Suprapubic skin (tissue), 4 donors: ENCODE data around the gene EXOC1.

Source experiments
- CTCF ChIP-seq, 2 donors: fragments of 200-600 bp in 1 of 2; fragments of 450-650 bp in 1 of 2; sonication (generic) in 1 of 2; IDR thresholded peaks; one replicate each; pipeline ENCODE4 v1.5.1; 2016 to 2019; ENCODE audit warnings: antibody characterized with exemption in 2 of 2, mild to moderate bottlenecking in 1 of 2, moderate library complexity in 1 of 2
- EP300 ChIP-seq: sonication (generic); formaldehyde crosslinking; IDR thresholded peaks from one replicate; pipeline ENCODE4 v1.6.1; 2017; ENCODE audit warnings: antibody characterized with exemption
- POLR2AphosphoS5 ChIP-seq, 3 donors: sonication (generic); formaldehyde crosslinking; IDR thresholded peaks; one replicate each; pipeline ENCODE4 v1.6.1; 2017; ENCODE audit warnings: antibody characterized with exemption in 3 of 3

- TF ChIP-seq CTCF (IDR thresholded peaks at IDR 0.05): no peak
- no peak for TF ChIP-seq EP300
- no peak for TF ChIP-seq POLR2AphosphoS5 (IDR thresholded peaks at IDR 0.05)
Measured at GRCh38 chr4:55817691-55818090, 35.8 kb upstream of the EXOC1 start.
